Right hindlimb (tissue), 1 donor: ENCODE measurements around the gene CRNKL1.
"Not testable (repeated sequence)": the region's sequence is repeated elsewhere in the genome, so short reads cannot be mapped to it uniquely, and the experiment has no call there.

ENCODE experiments used
- DNase-seq: peaks from one replicate; pipeline ENCODE4 v3.0.0-alpha.2; 2018

The CRNKL1 gene

DNA sequence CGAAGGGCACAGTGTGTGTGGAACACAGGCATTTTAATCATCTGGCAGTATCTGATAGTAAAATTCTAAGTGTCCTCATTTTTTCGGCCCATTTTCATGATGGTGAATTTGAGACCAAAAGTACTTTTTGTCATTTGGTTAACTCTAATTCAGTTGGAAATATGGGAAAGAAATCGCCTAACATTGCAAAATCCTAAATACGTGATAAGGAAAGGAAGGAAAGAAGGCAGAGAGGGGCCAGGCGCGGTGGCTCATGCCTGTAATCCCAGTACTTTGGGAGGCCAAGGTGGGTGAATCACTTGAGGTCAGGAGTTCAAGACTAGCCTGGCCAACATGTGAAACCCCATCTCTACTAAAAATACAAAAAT is 48.3 kb downstream of the CRNKL1 start:
- DNase-seq: not testable (repeated sequence)

GRCh38 chr20:20003031-20003954 is 49.0 kb downstream of the CRNKL1 start:
- peak; percentile 66 for DNase-seq

DNA sequence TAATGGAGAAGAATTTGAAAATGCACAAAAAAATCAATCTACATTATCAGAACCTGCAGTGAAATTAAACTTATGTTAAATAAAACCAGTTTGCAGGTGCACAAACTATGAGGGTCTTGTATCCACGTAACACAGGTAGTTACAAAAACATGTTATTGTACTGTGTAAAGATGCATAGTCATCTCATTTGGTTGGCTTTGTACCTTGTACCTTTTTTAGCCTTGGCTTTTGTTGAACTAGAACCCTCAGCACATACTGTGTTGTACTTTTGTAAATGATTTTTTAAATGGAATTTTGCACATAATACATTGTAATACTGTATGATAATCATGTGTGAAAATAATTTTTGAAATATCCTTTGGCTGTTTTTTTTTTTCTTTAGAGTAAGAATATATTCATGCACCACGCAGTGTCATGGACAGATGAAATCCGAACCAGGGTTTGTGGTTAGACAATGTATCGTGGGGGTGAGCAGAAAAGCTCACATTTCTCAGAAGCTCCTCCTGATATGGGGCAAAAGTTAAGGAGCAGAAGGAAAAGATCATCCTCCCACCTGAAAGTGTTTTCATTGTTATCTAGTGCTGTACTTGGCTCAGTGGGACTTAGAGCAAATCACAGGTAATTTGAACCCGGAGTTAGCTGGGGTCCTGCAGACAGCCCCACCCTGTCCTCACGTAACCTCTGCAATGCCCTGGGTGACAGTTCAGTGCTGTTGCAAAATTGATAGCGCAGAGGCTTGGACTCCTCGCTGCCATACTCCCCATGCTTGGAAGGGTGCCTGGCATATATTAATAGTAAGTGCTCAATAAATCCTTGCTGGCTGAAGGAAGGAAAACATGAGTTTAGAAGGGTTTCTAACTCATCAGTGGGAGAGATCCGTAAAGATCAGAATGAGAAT is 49.9 kb downstream of the CRNKL1 start:
- DNase-seq: no peak

GRCh38 chr20:20000211-20000968 is 51.9 kb downstream of the CRNKL1 start:
- no peak for DNase-seq

GRCh38 chr20:19998990-19999705 is 53.1 kb downstream of the CRNKL1 start:
- DNase-seq: no peak

GRCh38 chr20:19996917-19997316 is 55.3 kb downstream of the CRNKL1 start:
- peak; percentile 72 for DNase-seq

DNA sequence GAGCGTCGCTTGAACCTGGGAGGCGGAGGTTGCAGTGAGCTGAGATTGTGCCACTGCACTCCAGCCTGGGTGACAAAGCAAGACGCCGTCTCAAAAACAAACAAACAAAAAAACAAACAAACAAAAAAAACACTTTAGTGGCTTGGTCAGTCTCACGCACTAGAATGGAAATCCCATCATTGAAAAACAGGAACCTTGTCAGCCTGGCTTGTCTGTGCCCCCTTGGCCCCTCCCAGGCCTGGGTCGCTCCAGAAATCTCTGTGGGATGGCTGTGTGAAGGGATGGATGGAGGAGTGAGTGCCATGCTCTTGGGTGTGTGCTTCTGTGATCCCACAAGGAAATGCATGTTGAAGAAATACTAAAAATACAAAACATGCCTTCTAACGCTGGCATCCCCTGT is 56.0 kb downstream of the CRNKL1 start:
- DNase-seq: no peak

GRCh38 chr20:19995220-19995863 is 56.9 kb downstream of the CRNKL1 start:
- no peak for DNase-seq

DNA sequence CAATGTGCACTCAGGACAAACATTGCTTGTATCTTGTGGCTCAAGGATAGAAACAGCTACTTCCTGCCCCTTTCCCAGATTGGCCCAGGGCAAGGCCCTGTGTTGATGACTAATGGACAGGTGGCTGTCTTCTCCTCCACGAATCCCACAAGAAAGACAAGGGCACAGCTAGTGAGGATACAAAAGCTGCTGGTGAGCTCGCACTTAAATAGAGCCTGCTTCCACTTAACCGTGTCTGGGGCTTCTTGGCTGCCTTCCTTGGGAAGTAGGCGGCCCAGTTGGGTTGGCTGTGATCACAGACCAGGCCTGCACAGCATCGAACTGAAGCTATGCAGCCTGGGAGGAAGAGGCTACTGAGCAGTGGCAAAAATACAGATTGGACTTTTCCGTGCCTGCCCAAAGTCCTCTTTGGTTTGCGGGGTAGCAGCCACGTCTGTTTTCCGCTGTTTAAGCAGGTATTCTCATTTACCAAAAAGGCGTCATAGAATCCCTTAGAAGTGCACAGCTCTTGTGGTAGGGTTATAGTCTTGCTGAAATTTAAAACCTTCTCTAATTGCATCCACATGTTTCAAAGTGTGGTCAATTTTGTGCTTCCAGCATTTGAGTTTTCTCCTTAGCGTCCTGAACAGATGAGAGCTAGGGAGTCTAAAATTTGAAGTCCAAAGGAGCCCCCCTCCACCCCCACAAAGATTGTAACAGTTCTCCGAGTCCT is 58.2 kb downstream of the CRNKL1 start:
- peak; percentile 64 for DNase-seq

- DNase-seq: no peak
Measured at GRCh38 chr20:19992996-19993908, 59.0 kb downstream of the CRNKL1 start.

- no peak for DNase-seq
Measured at GRCh38 chr20:19991854-19992253, 60.4 kb downstream of the CRNKL1 start.

DNA sequence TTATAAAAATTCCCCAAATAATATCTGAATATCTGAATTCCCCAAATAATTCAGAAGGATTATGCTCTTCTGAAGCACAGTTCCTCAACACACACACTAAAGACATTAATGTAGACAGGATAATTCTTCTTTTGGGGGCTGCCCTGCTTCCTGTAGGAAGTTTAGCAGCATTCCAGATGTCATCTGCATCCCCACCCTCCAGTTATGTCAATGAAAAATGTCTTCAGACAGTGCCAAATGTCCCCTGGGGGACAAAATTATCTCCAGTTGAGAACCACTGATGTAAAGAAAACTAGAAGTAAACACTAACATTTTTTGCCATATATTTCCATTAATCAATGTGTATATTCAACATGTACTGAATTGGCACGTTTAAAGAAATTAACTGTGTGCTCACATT is 61.0 kb downstream of the CRNKL1 start:
- DNase-seq: no peak

DNA sequence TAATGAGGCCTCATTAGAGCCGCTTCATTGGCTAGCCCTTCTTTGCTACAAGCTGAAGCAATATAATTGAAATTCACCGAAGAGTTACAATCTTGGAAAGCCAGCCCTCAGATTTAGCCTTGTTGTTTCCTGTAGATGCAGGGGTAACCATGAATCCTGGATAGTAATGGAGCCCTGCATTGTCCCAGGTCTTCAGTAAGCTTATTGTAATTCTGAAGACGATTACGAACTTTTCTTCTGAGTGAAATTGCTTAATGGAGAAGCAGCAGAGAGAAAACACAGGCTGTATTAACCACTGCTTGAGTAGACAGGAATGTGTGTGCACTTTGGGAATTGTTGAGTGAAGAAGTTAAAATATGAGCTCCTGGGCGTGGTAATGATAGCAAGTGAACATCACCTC is 61.4 kb downstream of the CRNKL1 start:
- no peak for DNase-seq

DNA sequence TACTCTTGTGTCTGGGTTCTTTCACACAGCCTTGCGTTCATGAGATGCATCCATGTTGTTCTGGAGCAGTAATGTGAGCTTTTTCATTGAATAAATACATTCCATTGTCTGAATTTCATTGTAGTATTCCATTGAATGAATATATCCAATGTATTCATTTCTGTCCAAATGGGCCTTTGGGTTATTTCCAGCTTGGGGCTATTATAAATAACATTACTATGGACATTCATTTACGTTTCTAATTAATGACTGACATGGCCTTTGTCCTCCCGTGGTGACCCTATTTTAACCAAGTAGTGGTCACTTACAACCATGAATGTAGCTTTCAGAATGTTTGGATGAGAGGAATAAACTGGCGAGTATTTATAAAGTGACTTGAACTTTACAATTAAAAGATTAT is 65.2 kb downstream of the CRNKL1 start:
- DNase-seq: no peak

DNA sequence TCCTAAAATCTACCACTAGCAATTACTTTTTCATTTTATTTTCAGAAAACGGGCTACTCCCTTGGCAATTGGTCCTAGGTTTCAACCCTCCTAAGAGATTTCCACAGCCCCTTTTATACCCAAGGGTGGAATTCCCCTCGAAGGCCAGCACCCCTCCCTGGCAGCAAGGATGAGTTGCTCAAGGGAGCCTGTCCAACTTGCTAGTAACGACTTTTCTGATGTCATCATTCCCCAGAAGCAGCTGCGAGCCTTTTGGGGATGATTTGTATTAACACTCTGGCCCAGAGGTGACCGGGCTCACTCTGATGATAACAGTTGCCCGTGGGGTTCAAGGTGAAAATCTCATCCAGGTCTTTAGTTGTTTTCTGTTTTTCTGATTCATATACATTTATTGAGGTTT is 65.8 kb downstream of the CRNKL1 start:
- DNase-seq: no peak
